ENCODE data around the gene ADCK1. TPM values are rescaled to one million over a fixed set of nuclear protein-coding genes. Genes with fewer than 3 reads are reported as not detected.

The ADCK1 gene
- total RNA-seq, 1 donor from 2014 or later, result 7.8 TPM

DNA sequence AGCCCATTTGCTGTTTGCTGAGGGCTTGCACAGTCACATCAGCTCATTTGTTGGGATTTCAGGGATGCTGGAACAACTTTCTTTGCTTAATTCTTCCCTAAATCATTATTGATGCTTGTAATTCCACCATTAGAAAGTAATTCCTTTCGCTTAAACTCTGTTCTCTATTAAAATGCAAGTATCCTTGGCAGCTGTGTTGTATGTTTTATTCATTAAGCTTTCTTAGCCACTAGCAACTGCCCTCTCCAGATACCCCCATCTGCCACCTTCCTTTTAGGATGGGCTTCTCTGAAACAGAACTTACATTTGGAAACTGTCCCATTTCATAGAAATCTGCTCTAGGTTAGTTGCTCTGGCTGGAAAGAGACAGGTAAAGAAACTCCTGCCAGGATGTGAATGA lies 43.7 kb downstream of the ADCK1 start:
- no peak for DNase-seq (ENCODE audit: extremely low spot score, unreplicated experiment)
- Mint-ChIP-seq H3K27me3 (ENCODE audit: unreplicated experiment) (no peaks in the 10 kb centered on the region), H3K36me3 (ENCODE audit: unreplicated experiment) (no peaks in the 10 kb centered on the region), H3K9me3 (ENCODE audit: unreplicated experiment) (no peaks in the 10 kb centered on the region), H3K4me3 (ENCODE audit: unreplicated experiment) (no peak overlapping the region), H3K27ac (ENCODE audit: unreplicated experiment) (no peak overlapping the region), H3K4me1 (ENCODE audit: unreplicated experiment) (peaks cover 10% of the 10 kb centered on the region)
- TF ChIP-seq, protein P1, sequence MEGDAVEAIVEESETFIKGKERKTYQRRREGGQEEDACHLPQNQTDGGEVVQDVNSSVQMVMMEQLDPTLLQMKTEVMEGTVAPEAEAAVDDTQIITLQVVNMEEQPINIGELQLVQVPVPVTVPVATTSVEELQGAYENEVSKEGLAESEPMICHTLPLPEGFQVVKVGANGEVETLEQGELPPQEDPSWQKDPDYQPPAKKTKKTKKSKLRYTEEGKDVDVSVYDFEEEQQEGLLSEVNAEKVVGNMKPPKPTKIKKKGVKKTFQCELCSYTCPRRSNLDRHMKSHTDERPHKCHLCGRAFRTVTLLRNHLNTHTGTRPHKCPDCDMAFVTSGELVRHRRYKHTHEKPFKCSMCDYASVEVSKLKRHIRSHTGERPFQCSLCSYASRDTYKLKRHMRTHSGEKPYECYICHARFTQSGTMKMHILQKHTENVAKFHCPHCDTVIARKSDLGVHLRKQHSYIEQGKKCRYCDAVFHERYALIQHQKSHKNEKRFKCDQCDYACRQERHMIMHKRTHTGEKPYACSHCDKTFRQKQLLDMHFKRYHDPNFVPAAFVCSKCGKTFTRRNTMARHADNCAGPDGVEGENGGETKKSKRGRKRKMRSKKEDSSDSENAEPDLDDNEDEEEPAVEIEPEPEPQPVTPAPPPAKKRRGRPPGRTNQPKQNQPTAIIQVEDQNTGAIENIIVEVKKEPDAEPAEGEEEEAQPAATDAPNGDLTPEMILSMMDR (IDR thresholded peaks at IDR 0.05), result no peak

DNA sequence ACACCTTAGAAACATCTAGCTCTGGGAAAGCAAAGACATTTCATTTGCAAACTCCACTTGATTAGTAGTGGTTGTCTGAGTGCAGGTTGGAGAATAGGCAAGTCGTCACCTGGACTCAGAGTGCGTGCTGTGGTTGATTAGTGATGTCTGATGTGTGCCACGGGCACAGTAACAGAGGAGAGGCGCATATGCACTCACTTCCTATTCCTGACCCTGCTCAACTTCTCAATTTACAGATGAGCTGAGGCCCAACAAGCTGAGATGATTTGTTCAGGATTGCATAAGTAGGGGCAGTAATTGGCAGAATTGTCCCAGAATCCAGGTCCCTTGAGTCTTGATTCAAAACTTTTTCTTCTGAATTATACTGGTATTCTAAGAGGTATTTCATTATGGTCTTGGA lies 44.9 kb downstream of the ADCK1 start:
- no peaks in the 10 kb centered on the region for H3K36me3 Mint-ChIP-seq (ENCODE audit: unreplicated experiment)
- TF ChIP-seq, protein P1 (IDR thresholded peaks at IDR 0.05), result no peak
- H3K9me3 Mint-ChIP-seq (ENCODE audit: unreplicated experiment), result no peaks in the 10 kb centered on the region
- DNase-seq (ENCODE audit: extremely low spot score, unreplicated experiment), result no peak
- no peak overlapping the region for H3K27ac Mint-ChIP-seq (ENCODE audit: unreplicated experiment)
- H3K27me3 Mint-ChIP-seq (ENCODE audit: unreplicated experiment), result no peaks in the 10 kb centered on the region
- H3K4me1 Mint-ChIP-seq (ENCODE audit: unreplicated experiment), result no peaks in the 10 kb centered on the region
- H3K4me3 Mint-ChIP-seq (ENCODE audit: unreplicated experiment), result no peak overlapping the region

DNA sequence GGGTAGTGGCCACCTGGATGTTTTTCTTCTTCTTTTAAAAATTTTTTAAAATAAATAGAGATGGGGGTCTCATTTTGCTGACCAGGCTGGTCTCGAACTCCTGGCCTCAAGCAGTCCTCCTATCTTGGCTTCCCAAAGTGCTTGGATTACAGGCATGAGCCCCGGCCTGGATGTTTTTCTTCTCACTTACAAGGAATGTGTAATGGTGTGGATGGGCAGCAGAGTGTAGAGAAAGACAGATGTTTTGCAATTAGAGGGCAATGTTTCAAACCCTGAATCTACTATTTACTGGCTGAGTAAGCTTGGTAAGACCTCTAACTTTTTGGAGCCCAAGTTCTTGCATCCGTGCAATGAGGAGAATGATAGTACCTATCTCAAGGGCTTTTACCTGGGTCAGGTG lies 48.1 kb downstream of the ADCK1 start:
- no peaks in the 10 kb centered on the region for H3K9me3 Mint-ChIP-seq (ENCODE audit: unreplicated experiment)
- no peak overlapping the region for H3K27ac Mint-ChIP-seq (ENCODE audit: unreplicated experiment)
- no peaks in the 10 kb centered on the region for H3K36me3 Mint-ChIP-seq (ENCODE audit: unreplicated experiment)
- no peak for DNase-seq (ENCODE audit: extremely low spot score, unreplicated experiment)
- no peaks in the 10 kb centered on the region for H3K4me1 Mint-ChIP-seq (ENCODE audit: unreplicated experiment)
- H3K4me3 Mint-ChIP-seq (ENCODE audit: unreplicated experiment), result no peak overlapping the region
- H3K27me3 Mint-ChIP-seq (ENCODE audit: unreplicated experiment), result no peaks in the 10 kb centered on the region
- TF ChIP-seq, protein P1 (IDR thresholded peaks at IDR 0.05), result no peak

DNA sequence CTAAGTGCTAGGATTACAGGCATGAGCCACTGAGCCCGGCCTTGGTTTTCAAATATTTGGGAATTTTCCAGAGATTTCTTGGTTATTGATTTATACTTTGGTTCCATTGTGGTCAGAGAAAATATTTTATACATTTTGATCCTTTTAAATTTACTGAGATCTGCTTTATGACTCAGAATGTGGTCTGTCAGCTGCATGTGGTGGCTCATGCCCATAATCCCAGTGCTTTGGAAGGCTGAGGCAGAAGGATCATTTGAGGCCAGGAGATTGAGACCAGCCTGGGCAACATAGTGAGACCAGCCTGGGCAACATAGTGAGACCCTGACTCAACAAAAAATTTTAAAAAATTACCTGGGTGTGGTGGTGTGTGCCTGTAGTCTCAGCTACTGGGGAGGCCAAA lies 49.8 kb downstream of the ADCK1 start:
- Mint-ChIP-seq H3K4me3 (ENCODE audit: unreplicated experiment) (no peak overlapping the region), H3K27ac (ENCODE audit: unreplicated experiment) (no peak overlapping the region), H3K27me3 (ENCODE audit: unreplicated experiment) (no peaks in the 10 kb centered on the region), H3K9me3 (ENCODE audit: unreplicated experiment) (no peaks in the 10 kb centered on the region), H3K36me3 (ENCODE audit: unreplicated experiment) (no peaks in the 10 kb centered on the region), H3K4me1 (ENCODE audit: unreplicated experiment) (no peaks in the 10 kb centered on the region)
- DNase-seq (ENCODE audit: extremely low spot score, unreplicated experiment), result no peak
- TF ChIP-seq, protein P1 (IDR thresholded peaks at IDR 0.05), result no peak

DNA sequence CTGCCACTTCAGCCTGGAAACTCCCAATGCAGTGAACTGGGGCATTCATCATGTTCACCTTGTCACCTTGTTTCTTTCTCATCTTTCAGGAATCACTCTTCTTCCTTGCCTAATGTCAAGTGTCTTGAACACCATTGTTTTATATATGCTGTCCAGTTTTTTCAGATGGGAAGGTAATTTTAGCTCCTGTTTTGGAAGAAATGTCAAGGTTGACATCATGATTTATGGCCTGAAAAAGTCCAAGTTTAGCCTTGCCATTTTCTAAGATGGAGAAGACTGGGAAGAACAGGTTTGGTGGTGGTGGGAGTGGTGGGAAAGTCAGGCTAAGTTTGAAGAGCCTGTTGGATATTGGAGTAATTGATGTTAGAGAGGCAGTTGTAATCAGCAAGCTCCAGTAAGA lies 54.0 kb downstream of the ADCK1 start:
- Mint-ChIP-seq H3K27ac (ENCODE audit: unreplicated experiment) (no peak overlapping the region), H3K27me3 (ENCODE audit: unreplicated experiment) (no peaks in the 10 kb centered on the region), H3K4me1 (ENCODE audit: unreplicated experiment) (no peaks in the 10 kb centered on the region), H3K36me3 (ENCODE audit: unreplicated experiment) (no peaks in the 10 kb centered on the region), H3K4me3 (ENCODE audit: unreplicated experiment) (no peak overlapping the region), H3K9me3 (ENCODE audit: unreplicated experiment) (no peaks in the 10 kb centered on the region)
- TF ChIP-seq, protein P1 (IDR thresholded peaks at IDR 0.05), result no peak
- DNase-seq (ENCODE audit: extremely low spot score, unreplicated experiment), result no peak

Data from osteocyte (in vitro differentiated cells).